ENCODE data around the gene COL5A2. TPM values are rescaled to one million over a fixed set of nuclear protein-coding genes. Genes with fewer than 3 reads are reported as not detected.

COL5A2 gene
- total and polyA plus RNA-seq, 9 of the 15 experiments (the other 6 are each of a cell fraction or from before 2014, with no cell fraction given): 0.01 to 0.54 (median 0.19) TPM

DNA sequence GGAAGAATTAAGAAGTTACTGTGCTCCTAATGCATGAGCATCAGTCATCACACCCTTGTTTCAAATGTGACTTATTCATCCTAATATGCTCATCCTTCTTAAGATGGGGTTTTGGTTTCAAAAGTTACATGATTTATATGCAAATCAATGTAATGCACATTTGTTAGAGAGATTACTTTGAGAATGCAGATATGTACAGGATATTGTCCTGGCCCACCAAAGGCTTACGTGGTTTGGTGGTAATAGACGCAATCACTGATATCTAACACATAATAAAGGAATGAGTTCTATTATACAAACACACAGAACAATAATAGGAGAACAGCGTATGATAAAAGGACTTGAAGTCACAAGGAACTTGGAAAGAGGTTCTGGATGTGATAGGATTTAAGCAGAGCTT, 11.1 kb upstream of the COL5A2 start:
- no peak overlapping the region for H3K27ac ChIP-seq (ENCODE audit: extremely low read depth, low read depth, low read length)
- no peaks in the 10 kb centered on the region for H4K20me1 ChIP-seq (replicated peaks; ENCODE audit: control insufficient read depth, insufficient read depth, low read length)
- in situ Hi-C loops (cut with MboI): no loop called here
- CTCF ChIA-PET (ENCODE audit: low intra/inter-chr PET ratio): no interaction called here
- WGBS (ENCODE audit: insufficient coverage, low coverage, missing lambda C conversion rate): 11% methylated on average over 3 of the region's 3 CpGs
- no peak for DNase-seq (ENCODE audit: extremely low read depth in 1 of 4, low spot score in 3 of 4)
- no peak overlapping the region for H3K9ac ChIP-seq (ENCODE audit: insufficient read depth in 1 of 2, low read depth in 2 of 2, low read length in 2 of 2)
- no peak overlapping the region for H3K4me2 ChIP-seq (ENCODE audit: insufficient read depth, low read length)
- no peak for FAIRE-seq
- no peaks in the 10 kb centered on the region for H3K36me3 ChIP-seq (ENCODE audit: control insufficient read depth, insufficient read depth, low read length)
- H3K9me1 ChIP-seq (ENCODE audit: control insufficient read depth, insufficient read depth, low read length): no peaks in the 10 kb centered on the region
- H3K27me3 ChIP-seq (ENCODE audit: control insufficient read depth in 2 of 2, insufficient read depth in 2 of 2, low read length in 2 of 2): no peaks in the 10 kb centered on the region
- intact Hi-C loops (cut with micrococcal nuclease): no loop called here
- no TSS peak for BruUV-seq (replicated peaks)
- H3K79me2 ChIP-seq (ENCODE audit: control insufficient read depth, insufficient read depth, low read length): no peaks in the 10 kb centered on the region
- no peak overlapping the region for H2AFZ ChIP-seq (ENCODE audit: low read depth, low read length)
- no peak overlapping the region for H3K4me3 ChIP-seq
- no peak for ATAC-seq
- no peaks in the 10 kb centered on the region for H3K4me1 ChIP-seq (replicated peaks in 1 of 2; ENCODE audit: control insufficient read depth in 2 of 2, insufficient read depth in 2 of 2, low read length in 2 of 2)
- H3K9me3 ChIP-seq (replicated peaks; ENCODE audit: control insufficient read depth, insufficient read depth, low read depth, low read length): no peaks in the 10 kb centered on the region
- POLR2A ChIA-PET: no interaction called here
- no peak for TF ChIP-seq TRIM24 (IDR thresholded peaks at IDR 0.05)
- TF ChIP-seq CEBPG (CRISPR knock-in tag; IDR thresholded peaks at IDR 0.05): no peak
- no peak for TF ChIP-seq CEBPG (tag; conservative IDR thresholded peaks at IDR 0.05 in 1 of 2, IDR thresholded peaks at IDR 0.05 in 1 of 2)
- TF ChIP-seq, protein P1, sequence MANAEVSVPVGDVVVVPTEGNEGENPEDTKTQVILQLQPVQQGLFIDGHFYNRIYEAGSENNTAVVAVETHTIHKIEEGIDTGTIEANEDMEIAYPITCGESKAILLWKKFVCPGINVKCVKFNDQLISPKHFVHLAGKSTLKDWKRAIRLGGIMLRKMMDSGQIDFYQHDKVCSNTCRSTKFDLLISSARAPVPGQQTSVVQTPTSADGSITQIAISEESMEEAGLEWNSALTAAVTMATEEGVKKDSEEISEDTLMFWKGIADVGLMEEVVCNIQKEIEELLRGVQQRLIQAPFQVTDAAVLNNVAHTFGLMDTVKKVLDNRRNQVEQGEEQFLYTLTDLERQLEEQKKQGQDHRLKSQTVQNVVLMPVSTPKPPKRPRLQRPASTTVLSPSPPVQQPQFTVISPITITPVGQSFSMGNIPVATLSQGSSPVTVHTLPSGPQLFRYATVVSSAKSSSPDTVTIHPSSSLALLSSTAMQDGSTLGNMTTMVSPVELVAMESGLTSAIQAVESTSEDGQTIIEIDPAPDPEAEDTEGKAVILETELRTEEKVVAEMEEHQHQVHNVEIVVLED (CRISPR knock-in tag; IDR thresholded peaks at IDR 0.05): no peak
- TF ChIP-seq NFRKB (IDR thresholded peaks at IDR 0.05; ENCODE audit: low read depth): no peak
- TF ChIP-seq, protein P2, sequence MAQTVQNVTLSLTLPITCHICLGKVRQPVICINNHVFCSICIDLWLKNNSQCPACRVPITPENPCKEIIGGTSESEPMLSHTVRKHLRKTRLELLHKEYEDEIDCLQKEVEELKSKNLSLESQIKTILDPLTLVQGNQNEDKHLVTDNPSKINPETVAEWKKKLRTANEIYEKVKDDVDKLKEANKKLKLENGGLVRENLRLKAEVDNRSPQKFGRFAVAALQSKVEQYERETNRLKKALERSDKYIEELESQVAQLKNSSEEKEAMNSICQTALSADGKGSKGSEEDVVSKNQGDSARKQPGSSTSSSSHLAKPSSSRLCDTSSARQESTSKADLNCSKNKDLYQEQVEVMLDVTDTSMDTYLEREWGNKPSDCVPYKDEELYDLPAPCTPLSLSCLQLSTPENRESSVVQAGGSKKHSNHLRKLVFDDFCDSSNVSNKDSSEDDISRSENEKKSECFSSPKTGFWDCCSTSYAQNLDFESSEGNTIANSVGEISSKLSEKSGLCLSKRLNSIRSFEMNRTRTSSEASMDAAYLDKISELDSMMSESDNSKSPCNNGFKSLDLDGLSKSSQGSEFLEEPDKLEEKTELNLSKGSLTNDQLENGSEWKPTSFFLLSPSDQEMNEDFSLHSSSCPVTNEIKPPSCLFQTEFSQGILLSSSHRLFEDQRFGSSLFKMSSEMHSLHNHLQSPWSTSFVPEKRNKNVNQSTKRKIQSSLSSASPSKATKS (CRISPR knock-in tag; IDR thresholded peaks at IDR 0.05): no peak
- no peak for TF ChIP-seq NUFIP1 (IDR thresholded peaks at IDR 0.05; ENCODE audit: partially characterized antibody)
- TF ChIP-seq ZSCAN29 (IDR thresholded peaks at IDR 0.05): no peak
- TF ChIP-seq, protein P3, sequence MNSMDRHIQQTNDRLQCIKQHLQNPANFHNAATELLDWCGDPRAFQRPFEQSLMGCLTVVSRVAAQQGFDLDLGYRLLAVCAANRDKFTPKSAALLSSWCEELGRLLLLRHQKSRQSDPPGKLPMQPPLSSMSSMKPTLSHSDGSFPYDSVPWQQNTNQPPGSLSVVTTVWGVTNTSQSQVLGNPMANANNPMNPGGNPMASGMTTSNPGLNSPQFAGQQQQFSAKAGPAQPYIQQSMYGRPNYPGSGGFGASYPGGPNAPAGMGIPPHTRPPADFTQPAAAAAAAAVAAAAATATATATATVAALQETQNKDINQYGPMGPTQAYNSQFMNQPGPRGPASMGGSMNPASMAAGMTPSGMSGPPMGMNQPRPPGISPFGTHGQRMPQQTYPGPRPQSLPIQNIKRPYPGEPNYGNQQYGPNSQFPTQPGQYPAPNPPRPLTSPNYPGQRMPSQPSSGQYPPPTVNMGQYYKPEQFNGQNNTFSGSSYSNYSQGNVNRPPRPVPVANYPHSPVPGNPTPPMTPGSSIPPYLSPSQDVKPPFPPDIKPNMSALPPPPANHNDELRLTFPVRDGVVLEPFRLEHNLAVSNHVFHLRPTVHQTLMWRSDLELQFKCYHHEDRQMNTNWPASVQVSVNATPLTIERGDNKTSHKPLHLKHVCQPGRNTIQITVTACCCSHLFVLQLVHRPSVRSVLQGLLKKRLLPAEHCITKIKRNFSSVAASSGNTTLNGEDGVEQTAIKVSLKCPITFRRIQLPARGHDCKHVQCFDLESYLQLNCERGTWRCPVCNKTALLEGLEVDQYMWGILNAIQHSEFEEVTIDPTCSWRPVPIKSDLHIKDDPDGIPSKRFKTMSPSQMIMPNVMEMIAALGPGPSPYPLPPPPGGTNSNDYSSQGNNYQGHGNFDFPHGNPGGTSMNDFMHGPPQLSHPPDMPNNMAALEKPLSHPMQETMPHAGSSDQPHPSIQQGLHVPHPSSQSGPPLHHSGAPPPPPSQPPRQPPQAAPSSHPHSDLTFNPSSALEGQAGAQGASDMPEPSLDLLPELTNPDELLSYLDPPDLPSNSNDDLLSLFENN (IDR thresholded peaks at IDR 0.05; ENCODE audit: low read depth in 2 of 2, low read length in 2 of 2): no peak
- no peak for TF ChIP-seq MCM7 (IDR thresholded peaks at IDR 0.05)
- no peak for TF ChIP-seq PHF21A (IDR thresholded peaks at IDR 0.05; ENCODE audit: borderline replicate concordance, low read depth)
- TF ChIP-seq HNRNPH1 (optimal IDR thresholded peaks at IDR 0.05; ENCODE audit: low read depth, low read length): no peak
- TF ChIP-seq E2F3 (CRISPR knock-in tag; IDR thresholded peaks at IDR 0.05): no peak
- TF ChIP-seq ETV1 (tag; conservative IDR thresholded peaks at IDR 0.05; ENCODE audit: low read depth): no peak
- no peak for TF ChIP-seq U2AF1 (optimal IDR thresholded peaks at IDR 0.05; ENCODE audit: low read depth, low read length)
- no peak for TF ChIP-seq SIX5 (IDR thresholded peaks at IDR 0.05; ENCODE audit: borderline replicate concordance in 1 of 2, insufficient read depth in 1 of 2, low read depth in 1 of 2, low read length in 2 of 2)
- TF ChIP-seq ZFX (CRISPR knock-in tag; IDR thresholded peaks at IDR 0.05): no peak
- no peak for TF ChIP-seq MCM5 (IDR thresholded peaks at IDR 0.05; ENCODE audit: low read depth)
- TF ChIP-seq SIN3B (IDR thresholded peaks at IDR 0.05; ENCODE audit: low read depth): no peak
